ENCODE results near the gene CXXC4. TPM values are rescaled to one million over a fixed set of nuclear protein-coding genes. Genes with fewer than 3 reads are reported as not detected.

Gene CXXC4
- polyA plus RNA-seq, 4 donors, result 7.6 to 10.2 (median 9.9) TPM

- no peak for DNase-seq (ENCODE audit: low read depth in 4 of 4, low spot score in 3 of 4)
Observed at GRCh38 chr4:104490096-104490769, 4.5 kb downstream of the CXXC4 start.

- DNase-seq (ENCODE audit: low read depth in 4 of 4, low spot score in 3 of 4), result no peak
Observed at GRCh38 chr4:104489731-104490095, 5.0 kb downstream of the CXXC4 start.

GRCh38 chr4:104488151-104488550 is 6.5 kb downstream of the CXXC4 start:
- no peak for DNase-seq (ENCODE audit: low read depth in 4 of 4, low spot score in 3 of 4)

- DNase-seq (ENCODE audit: low read depth in 4 of 4, low spot score in 3 of 4), result no peak
Observed at GRCh38 chr4:104486716-104487504, 7.8 kb downstream of the CXXC4 start.

- DNase-seq (ENCODE audit: low read depth in 4 of 4, low spot score in 3 of 4), result no peak
Observed at GRCh38 chr4:104475652-104476051, 19.0 kb downstream of the CXXC4 start.

GRCh38 chr4:104472766-104473165 is 21.9 kb downstream of the CXXC4 start:
- no peak for DNase-seq (ENCODE audit: low read depth in 4 of 4, low spot score in 3 of 4)

- no peak for DNase-seq (ENCODE audit: low read depth in 4 of 4, low spot score in 3 of 4)
Observed at GRCh38 chr4:104470770-104471169, 23.9 kb downstream of the CXXC4 start.

- no peak for DNase-seq (ENCODE audit: low read depth in 4 of 4, low spot score in 3 of 4)
Observed at GRCh38 chr4:104469794-104470193, 24.9 kb downstream of the CXXC4 start.

- no peak for DNase-seq (ENCODE audit: low read depth in 4 of 4, low spot score in 3 of 4)
Observed at GRCh38 chr4:104465619-104466018, 29.1 kb downstream of the CXXC4 start.

GRCh38 chr4:104465201-104465600 is 29.5 kb downstream of the CXXC4 start:
- DNase-seq (ENCODE audit: low read depth in 4 of 4, low spot score in 3 of 4), result no peak

GRCh38 chr4:104462641-104463040 is 32.1 kb downstream of the CXXC4 start:
- no peak for DNase-seq (ENCODE audit: low read depth in 4 of 4, low spot score in 3 of 4)

GRCh38 chr4:104457308-104457981 is 37.2 kb downstream of the CXXC4 start:
- no peak for DNase-seq (ENCODE audit: low read depth in 4 of 4, low spot score in 3 of 4)

GRCh38 chr4:104451573-104451972 is 43.1 kb downstream of the CXXC4 start:
- no peak for DNase-seq (ENCODE audit: low read depth in 4 of 4, low spot score in 3 of 4)

GRCh38 chr4:104449537-104449936 is 45.2 kb downstream of the CXXC4 start:
- DNase-seq (ENCODE audit: low read depth in 4 of 4, low spot score in 3 of 4), result no peak

GRCh38 chr4:104447294-104447693 is 47.4 kb downstream of the CXXC4 start:
- DNase-seq (ENCODE audit: low read depth in 4 of 4, low spot score in 3 of 4), result no peak

- DNase-seq (ENCODE audit: low read depth in 4 of 4, low spot score in 3 of 4), result no peak
Observed at GRCh38 chr4:104446431-104447278, 48.0 kb downstream of the CXXC4 start.

GRCh38 chr4:104444685-104445084 is 50.0 kb downstream of the CXXC4 start:
- no peak for DNase-seq (ENCODE audit: low read depth in 4 of 4, low spot score in 3 of 4)

- no peak for DNase-seq (ENCODE audit: low read depth in 4 of 4, low spot score in 3 of 4)
Observed at GRCh38 chr4:104436542-104436941, 58.2 kb downstream of the CXXC4 start.

- DNase-seq (ENCODE audit: low read depth in 4 of 4, low spot score in 3 of 4), result no peak
Observed at GRCh38 chr4:104429150-104429741, 65.4 kb downstream of the CXXC4 start.

GRCh38 chr4:104425948-104426347 is 68.7 kb downstream of the CXXC4 start:
- no peak for DNase-seq (ENCODE audit: low read depth in 4 of 4, low spot score in 3 of 4)
